Skeletal muscle tissue (tissue), 4 donors: Measurements from ENCODE around the gene ISL1. TPM values are rescaled to one million over a fixed set of nuclear protein-coding genes. Genes with fewer than 3 reads are reported as not detected.
A peak's percentile ranks its signal among the peaks of the same experiment; 100 is the strongest.

Experiments
- H3K27ac ChIP-seq: one replicate; pipeline ENCODE4 v1.7.0; 2013; ENCODE audit warnings: mild to moderate bottlenecking, low read depth, low read length, inconsistent platforms
- H3K27me3 ChIP-seq, 3 donors: one replicate each; pipeline ENCODE4 v1.7.0; 2013; ENCODE audit warnings: low read length in 3 of 3; ENCODE audit not compliant: control insufficient read depth in 3 of 3, insufficient read depth in 3 of 3
- H3K36me3 ChIP-seq, 3 donors: one replicate each; pipeline ENCODE4 v1.7.0; 2013; ENCODE audit warnings: low read length in 3 of 3; ENCODE audit not compliant: control insufficient read depth in 3 of 3, insufficient read depth in 3 of 3
- H3K4me1 ChIP-seq, 3 donors: one replicate each; pipeline ENCODE4 v1.7.0; 2013; ENCODE audit warnings: low read length in 3 of 3, mild to moderate bottlenecking in 3 of 3; ENCODE audit not compliant: control insufficient read depth in 3 of 3, insufficient read depth in 3 of 3
- H3K4me3 ChIP-seq, 3 donors: one replicate each; pipeline ENCODE4 v1.7.0; 2013; ENCODE audit warnings: low read length in 3 of 3
- H3K9ac ChIP-seq, 3 donors: one replicate each; pipeline ENCODE4 v1.7.0; 2013; ENCODE audit warnings: low read length in 3 of 3, mild to moderate bottlenecking in 3 of 3, moderate library complexity in 2 of 3, low read depth in 1 of 3
- H3K9me3 ChIP-seq, 3 donors: one replicate each; pipeline ENCODE4 v1.7.0; 2013; ENCODE audit warnings: low read length in 3 of 3; ENCODE audit not compliant: control insufficient read depth in 3 of 3
- total RNA-seq: library from RNA; depleted of rRNA; stranded (reverse); fragments of >200 nt; gene quantifications from one replicate; pipeline ENCODE4 v1.2.3, GENCODE V29; 2014
- donor health status: Osteomylitis.

The ISL1 gene
- total RNA-seq = 0.52 TPM

DNA sequence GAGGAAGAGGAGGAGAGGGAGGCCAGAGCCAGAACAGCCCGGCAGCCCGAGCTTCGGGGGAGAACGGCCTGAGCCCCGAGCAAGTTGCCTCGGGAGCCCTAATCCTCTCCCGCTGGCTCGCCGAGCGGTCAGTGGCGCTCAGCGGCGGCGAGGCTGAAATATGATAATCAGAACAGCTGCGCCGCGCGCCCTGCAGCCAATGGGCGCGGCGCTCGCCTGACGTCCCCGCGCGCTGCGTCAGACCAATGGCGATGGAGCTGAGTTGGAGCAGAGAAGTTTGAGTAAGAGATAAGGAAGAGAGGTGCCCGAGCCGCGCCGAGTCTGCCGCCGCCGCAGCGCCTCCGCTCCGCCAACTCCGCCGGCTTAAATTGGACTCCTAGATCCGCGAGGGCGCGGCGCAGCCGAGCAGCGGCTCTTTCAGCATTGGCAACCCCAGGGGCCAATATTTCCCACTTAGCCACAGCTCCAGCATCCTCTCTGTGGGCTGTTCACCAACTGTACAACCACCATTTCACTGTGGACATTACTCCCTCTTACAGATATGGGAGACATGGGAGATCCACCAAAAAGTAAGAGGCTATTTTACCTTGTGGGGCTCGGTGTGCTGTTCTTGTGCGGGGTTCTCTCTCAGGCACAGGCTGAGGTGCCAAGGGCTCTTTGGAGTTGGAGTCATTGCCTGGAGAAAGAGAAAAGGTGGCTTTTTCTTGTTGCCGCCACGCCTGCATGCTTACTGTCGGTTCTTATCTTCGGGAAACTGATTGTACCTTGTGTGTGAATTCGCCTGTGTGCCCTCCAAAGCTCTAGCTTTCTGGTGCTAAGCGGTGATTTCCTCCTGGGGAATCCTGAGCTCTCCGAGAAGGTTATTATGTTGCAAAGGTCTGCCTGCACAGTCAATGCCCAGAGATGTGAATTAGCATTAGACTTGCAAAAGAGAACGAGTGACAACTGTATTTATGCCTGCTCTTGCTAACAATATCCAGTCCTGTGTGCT, at the start of gene ISL1:
Gene ISL1 (plus strand): TSS at position 318 of the 991 bp plus-strand sequence. CDS start 224 bp downstream, at position 542.
- Histone ChIP-seq H3K27ac (peak within 1 kb of the TSS; percentile 32), H3K36me3 (no peaks in the 10 kb centered on the region), H3K27me3 (peaks cover 71 to 88% (median 76%) of the 10 kb centered on the region in 3 donors), H3K9me3 (no peaks in the 10 kb centered on the region), H3K9ac (peak within 1 kb of the TSS in 2 of 3 donors; percentile 48 to 55), H3K4me3 (peak within 1 kb of the TSS; percentile 30 to 61 (median 57)), H3K4me1 (peaks cover 6 to 27% (median 9%) of the 10 kb centered on the region in 3 donors)

DNA sequence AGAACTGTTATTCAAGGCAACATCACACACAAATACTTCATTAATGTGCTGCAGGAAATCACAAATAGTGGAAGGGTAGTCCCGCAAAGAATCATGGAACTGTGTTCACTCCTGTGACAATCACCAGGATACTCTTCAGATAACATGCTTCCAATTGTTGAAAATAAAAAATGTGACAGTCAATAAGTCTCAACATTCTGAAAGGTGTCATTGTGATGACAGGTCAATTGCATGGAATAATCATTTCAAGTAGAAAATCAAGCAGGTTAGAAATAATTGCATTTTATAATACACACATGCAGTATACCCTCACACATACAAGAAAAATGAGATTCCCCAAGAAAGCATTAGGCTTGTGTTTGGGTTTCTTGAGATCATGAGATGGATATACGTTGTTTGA, 46.4 kb upstream of the ISL1 start:
- no peaks in the 10 kb centered on the region for H3K27me3 ChIP-seq
- H3K27ac ChIP-seq = no peak overlapping the region
- H3K9ac ChIP-seq = no peak overlapping the region
- H3K9me3 ChIP-seq = no peaks in the 10 kb centered on the region
- no peaks in the 10 kb centered on the region for H3K36me3 ChIP-seq
- H3K4me1 ChIP-seq = no peaks in the 10 kb centered on the region
- H3K4me3 ChIP-seq = no peak overlapping the region

GRCh38 chr5:51345106-51345505, 38.1 kb upstream of the ISL1 start:
- no peaks in the 10 kb centered on the region for H3K4me1 ChIP-seq
- peaks cover 0 to 3% (median 0%) of the 10 kb centered on the region in 3 donors for H3K9me3 ChIP-seq
- no peaks in the 10 kb centered on the region for H3K36me3 ChIP-seq
- no peak overlapping the region for H3K4me3 ChIP-seq
- H3K27me3 ChIP-seq = no peaks in the 10 kb centered on the region
- H3K27ac ChIP-seq = no peak overlapping the region
- no peak overlapping the region for H3K9ac ChIP-seq

- no peak overlapping the region for H3K9ac ChIP-seq
- H3K36me3 ChIP-seq = no peaks in the 10 kb centered on the region
- no peak overlapping the region for H3K27ac ChIP-seq
- no peaks in the 10 kb centered on the region for H3K27me3 ChIP-seq
- no peaks in the 10 kb centered on the region for H3K4me1 ChIP-seq
- peaks cover 0 to 3% (median 0%) of the 10 kb centered on the region in 3 donors for H3K9me3 ChIP-seq
- H3K4me3 ChIP-seq = no peak overlapping the region
Measured at GRCh38 chr5:51347157-51347556, 36.1 kb upstream of the ISL1 start.

GRCh38 chr5:51347704-51348103, 35.5 kb upstream of the ISL1 start:
- Histone ChIP-seq H3K9ac (no peak overlapping the region), H3K36me3 (no peaks in the 10 kb centered on the region), H3K4me1 (no peaks in the 10 kb centered on the region), H3K27me3 (no peaks in the 10 kb centered on the region), H3K9me3 (peaks cover 0 to 3% (median 0%) of the 10 kb centered on the region in 3 donors), H3K4me3 (no peak overlapping the region), H3K27ac (no peak overlapping the region)

DNA sequence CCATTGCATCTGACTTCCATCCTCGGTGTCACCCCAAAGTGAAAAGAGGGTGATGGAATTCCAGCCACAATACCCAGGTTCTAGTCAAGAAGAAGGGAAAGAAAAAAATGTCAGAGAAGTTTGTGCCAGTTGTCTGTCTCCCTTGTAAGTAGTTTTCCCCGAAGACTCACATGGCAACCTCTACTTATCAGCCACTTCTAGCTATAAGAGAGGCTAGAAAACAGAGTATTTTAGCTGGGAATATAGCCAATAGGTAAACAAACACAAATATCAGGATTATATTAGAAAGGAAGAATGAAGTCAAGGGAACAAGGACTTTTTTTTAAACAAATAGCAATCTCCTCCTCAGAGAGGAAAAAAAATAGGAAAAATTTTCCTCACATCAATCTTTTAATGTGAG, 12.2 kb upstream of the ISL1 start:
- Histone ChIP-seq H3K9me3 (no peaks in the 10 kb centered on the region), H3K36me3 (no peaks in the 10 kb centered on the region), H3K27me3 (peaks cover 0 to 7% (median 0%) of the 10 kb centered on the region in 3 donors), H3K4me3 (no peak overlapping the region), H3K4me1 (no peaks in the 10 kb centered on the region), H3K9ac (no peak overlapping the region), H3K27ac (no peak overlapping the region)

GRCh38 chr5:51373880-51374523, 9.2 kb upstream of the ISL1 start:
- Histone ChIP-seq H3K9ac (no peak overlapping the region), H3K27me3 (peaks cover 19 to 24% (median 23%) of the 10 kb centered on the region in 3 donors), H3K36me3 (no peaks in the 10 kb centered on the region), H3K4me1 (peaks cover 0 to 4% (median 0%) of the 10 kb centered on the region in 3 donors), H3K4me3 (no peak overlapping the region), H3K27ac (no peak overlapping the region), H3K9me3 (peaks cover 0 to 2% (median 0%) of the 10 kb centered on the region in 3 donors)

- H3K9ac ChIP-seq = no peak overlapping the region
- H3K36me3 ChIP-seq = no peaks in the 10 kb centered on the region
- H3K4me3 ChIP-seq = no peak overlapping the region
- peaks cover 0 to 2% (median 0%) of the 10 kb centered on the region in 3 donors for H3K9me3 ChIP-seq
- no peak overlapping the region for H3K27ac ChIP-seq
- peaks cover 0 to 6% (median 0%) of the 10 kb centered on the region in 3 donors for H3K4me1 ChIP-seq
- peaks cover 21 to 34% (median 33%) of the 10 kb centered on the region in 3 donors for H3K27me3 ChIP-seq
Measured at GRCh38 chr5:51375084-51375483, 8.2 kb upstream of the ISL1 start.

DNA sequence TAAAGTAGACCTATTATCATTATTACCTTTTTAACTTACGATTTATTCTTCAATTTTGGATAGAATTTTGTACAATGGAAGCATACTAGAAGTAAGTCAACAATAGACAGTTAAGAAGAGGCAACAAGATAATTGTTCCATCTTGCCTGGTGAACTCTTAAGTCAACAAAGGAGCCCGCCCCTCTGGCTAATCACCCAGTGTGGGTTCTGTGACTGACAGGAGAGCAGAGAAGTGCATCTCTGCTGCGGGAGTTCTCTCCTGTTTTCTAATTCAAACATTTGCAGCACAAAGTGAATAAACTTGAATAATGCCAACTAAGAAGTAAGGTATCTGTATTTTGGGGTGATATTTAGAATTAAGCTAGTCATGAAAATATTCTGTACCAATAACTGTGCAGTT, 6.7 kb upstream of the ISL1 start:
- peaks cover 35 to 46% (median 44%) of the 10 kb centered on the region in 3 donors for H3K27me3 ChIP-seq
- no peak overlapping the region for H3K9ac ChIP-seq
- no peak overlapping the region for H3K27ac ChIP-seq
- H3K36me3 ChIP-seq = no peaks in the 10 kb centered on the region
- H3K9me3 ChIP-seq = peaks cover 0 to 2% (median 0%) of the 10 kb centered on the region in 3 donors
- H3K4me1 ChIP-seq = peaks cover 0 to 6% (median 0%) of the 10 kb centered on the region in 3 donors
- no peak overlapping the region for H3K4me3 ChIP-seq
